ENCODE measurements around the gene UBE2E2. TPM values are rescaled to one million over a fixed set of nuclear protein-coding genes. Genes with fewer than 3 reads are reported as not detected.

The UBE2E2 gene
- total RNA-seq, 3 donors from 2014 or later, result 31.5 to 96.2 (median 59.7) TPM

- no peaks in the 10 kb centered on the region for H3K9me3 ChIP-seq
- DNase-seq (ENCODE audit: low spot score in 2 of 2), result no peak
- H3K27ac ChIP-seq, result no peak overlapping the region
Observed at GRCh38 chr3:23518441-23518840, 315.3 kb downstream of the UBE2E2 start.

GRCh38 chr3:23519314-23520208, 316.4 kb downstream of the UBE2E2 start:
- H3K9me3 ChIP-seq, result no peaks in the 10 kb centered on the region
- H3K4me3 ChIP-seq, result no peak overlapping the region
- no peak for DNase-seq (ENCODE audit: low spot score in 2 of 2)
- H3K27ac ChIP-seq, result no peak overlapping the region
- intact Hi-C loops (cut with DNase I; ENCODE audit: low total_unique reads), result loop anchor here (2.0 kb wide), 1 partner anchor 17 kb away; no protein-coding TSS in a partner anchor
- H3K4me1 ChIP-seq, result no peaks in the 10 kb centered on the region
- H3K27me3 ChIP-seq, result no peaks in the 10 kb centered on the region
- TF ChIP-seq CTCF (IDR thresholded peaks at IDR 0.05) (no peak), POLR2AphosphoS5 (IDR thresholded peaks at IDR 0.05) (no peak), POLR2A (IDR thresholded peaks at IDR 0.05) (no peak)
- no peaks in the 10 kb centered on the region for H3K36me3 ChIP-seq

More at GRCh38 chr3:23518441-23518840, 315.3 kb downstream of the UBE2E2 start:
- intact Hi-C loops (cut with DNase I; ENCODE audit: low total_unique reads), result loop anchor here (2.0 kb wide), 1 partner anchor 16 kb away; no protein-coding TSS in a partner anchor
- H3K4me3 ChIP-seq, result no peak overlapping the region
- H3K36me3 ChIP-seq, result no peaks in the 10 kb centered on the region
- TF ChIP-seq POLR2AphosphoS5 (IDR thresholded peaks at IDR 0.05), result no peak
- TF ChIP-seq CTCF (IDR thresholded peaks at IDR 0.05), result no peak
- TF ChIP-seq POLR2A (IDR thresholded peaks at IDR 0.05), result no peak
- H3K4me1 ChIP-seq, result no peaks in the 10 kb centered on the region
- H3K27me3 ChIP-seq, result no peaks in the 10 kb centered on the region

GRCh38 chr3:23527326-23527725, 324.2 kb downstream of the UBE2E2 start:
- TF ChIP-seq POLR2A (IDR thresholded peaks at IDR 0.05) (no peak), CTCF (IDR thresholded peaks at IDR 0.05) (no peak), POLR2AphosphoS5 (IDR thresholded peaks at IDR 0.05) (no peak)
- no peak for DNase-seq (ENCODE audit: low spot score in 2 of 2)

GRCh38 chr3:23533596-23533995, 330.5 kb downstream of the UBE2E2 start:
- Histone ChIP-seq H3K4me3 (no peak overlapping the region), H3K36me3 (no peaks in the 10 kb centered on the region), H3K27ac (no peak overlapping the region), H3K9me3 (no peaks in the 10 kb centered on the region), H3K4me1 (no peaks in the 10 kb centered on the region), H3K27me3 (no peaks in the 10 kb centered on the region)
- TF ChIP-seq POLR2AphosphoS5 (IDR thresholded peaks at IDR 0.05), result no peak
- no peak for TF ChIP-seq CTCF (IDR thresholded peaks at IDR 0.05)
- TF ChIP-seq POLR2A (IDR thresholded peaks at IDR 0.05), result no peak
- intact Hi-C loops (cut with DNase I; ENCODE audit: low total_unique reads), result no loop called here
- no peak for DNase-seq (ENCODE audit: low spot score in 2 of 2)

More at GRCh38 chr3:23527326-23527725, 324.2 kb downstream of the UBE2E2 start:
- Histone ChIP-seq H3K4me1 (no peaks in the 10 kb centered on the region), H3K4me3 (no peak overlapping the region), H3K27me3 (no peaks in the 10 kb centered on the region), H3K36me3 (no peaks in the 10 kb centered on the region), H3K27ac (no peak overlapping the region), H3K9me3 (no peaks in the 10 kb centered on the region)
- intact Hi-C loops (cut with DNase I; ENCODE audit: low total_unique reads), result no loop called here

GRCh38 chr3:23533996-23534395, 330.9 kb downstream of the UBE2E2 start:
- intact Hi-C loops (cut with DNase I; ENCODE audit: low total_unique reads), result no loop called here
- Histone ChIP-seq H3K9me3 (no peaks in the 10 kb centered on the region), H3K36me3 (no peaks in the 10 kb centered on the region), H3K4me3 (no peak overlapping the region), H3K27ac (no peak overlapping the region), H3K4me1 (no peaks in the 10 kb centered on the region), H3K27me3 (no peaks in the 10 kb centered on the region)
- TF ChIP-seq POLR2A (IDR thresholded peaks at IDR 0.05), result no peak
- TF ChIP-seq POLR2AphosphoS5 (IDR thresholded peaks at IDR 0.05), result no peak
- no peak for TF ChIP-seq CTCF (IDR thresholded peaks at IDR 0.05)
- DNase-seq (ENCODE audit: low spot score in 2 of 2), result no peak
